ENCODE data around the gene RSL24D1. TPM values are rescaled to one million over a fixed set of nuclear protein-coding genes. Genes with fewer than 3 reads are reported as not detected.

RSL24D1 gene
- total and polyA plus RNA-seq, 9 of the 15 experiments (the other 6 are each of a cell fraction or from before 2014, with no cell fraction given): 133 to 324 (median 223) TPM

DNA sequence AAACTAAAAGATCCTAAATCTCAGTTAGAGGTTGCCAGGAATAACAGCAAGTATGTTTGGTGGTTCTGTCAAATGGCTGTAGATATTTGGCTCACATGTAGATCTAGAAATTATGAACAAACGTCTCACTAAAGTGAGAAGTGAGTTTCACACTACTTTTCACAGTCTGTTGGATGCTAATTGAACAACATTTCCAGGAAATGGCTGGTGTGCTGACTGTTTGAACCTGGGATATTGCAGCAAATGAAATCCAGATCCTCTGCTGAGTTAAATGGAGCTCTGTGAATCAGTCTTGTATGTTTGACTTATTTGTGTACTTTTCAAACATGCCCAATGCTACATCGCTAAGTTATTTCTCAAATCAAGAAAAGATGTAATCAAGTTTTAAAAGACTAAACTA, 21.3 kb upstream of the RSL24D1 start (continued):
- TF ChIP-seq NFE2L1 (tag; IDR thresholded peaks at IDR 0.05; ENCODE audit: borderline replicate concordance, low read depth): no peak

GRCh38 chr15:55204464-55204863, 7.7 kb upstream of the RSL24D1 start:
- H3K4me3 ChIP-seq: no peak overlapping the region
- H3K9ac ChIP-seq (ENCODE audit: insufficient read depth in 1 of 2, low read depth in 2 of 2, low read length in 2 of 2): no peak overlapping the region
- H3K9me1 ChIP-seq (ENCODE audit: control insufficient read depth, insufficient read depth, low read length): no peaks in the 10 kb centered on the region
- no peak overlapping the region for H2AFZ ChIP-seq (ENCODE audit: low read depth, low read length)
- H3K36me3 ChIP-seq (ENCODE audit: control insufficient read depth, insufficient read depth, low read length): peaks cover 46% of the 10 kb centered on the region
- DNase-seq (ENCODE audit: extremely low read depth in 1 of 4, low spot score in 3 of 4) (no peak), ATAC-seq (no peak), FAIRE-seq (no peak)
- H3K4me1 ChIP-seq (replicated peaks in 1 of 2; ENCODE audit: control insufficient read depth in 2 of 2, insufficient read depth in 2 of 2, low read length in 2 of 2): no peaks in the 10 kb centered on the region
- POLR2A ChIA-PET: no interaction called here
- BruUV-seq (replicated peaks): no TSS peak
- peaks cover 2% of the 10 kb centered on the region; the same call in 1 of the 2 replicates for H3K9me3 ChIP-seq (replicated peaks; ENCODE audit: control insufficient read depth, insufficient read depth, low read depth, low read length)
- no peak overlapping the region for H3K27ac ChIP-seq (ENCODE audit: extremely low read depth, low read depth, low read length)
- H4K20me1 ChIP-seq (replicated peaks; ENCODE audit: control insufficient read depth, insufficient read depth, low read length): no peaks in the 10 kb centered on the region
- WGBS (ENCODE audit: insufficient coverage, low coverage, missing lambda C conversion rate): 100% methylated on average over 4 of the region's 4 CpGs
- H3K79me2 ChIP-seq (ENCODE audit: control insufficient read depth, insufficient read depth, low read length): peaks cover 3% of the 10 kb centered on the region; the same call in 1 of the 3 replicates
- in situ Hi-C loops (cut with MboI) (no loop called here), intact Hi-C loops (cut with micrococcal nuclease) (no loop called here)
- CTCF ChIA-PET (ENCODE audit: low intra/inter-chr PET ratio): no interaction called here
- H3K4me2 ChIP-seq (ENCODE audit: insufficient read depth, low read length): no peak overlapping the region
- TF ChIP-seq SIRT6 (IDR thresholded peaks at IDR 0.05; ENCODE audit: low read depth, low read length) (no peak), MCM3 (IDR thresholded peaks at IDR 0.05) (no peak), ZNF347 (CRISPR knock-in tag; IDR thresholded peaks at IDR 0.05; ENCODE audit: low read depth) (no peak), HMGXB4 (CRISPR knock-in tag; IDR thresholded peaks at IDR 0.05) (no peak), ELF4 (CRISPR knock-in tag; IDR thresholded peaks at IDR 0.05) (no peak), KLF6 (CRISPR knock-in tag; IDR thresholded peaks at IDR 0.05; ENCODE audit: borderline replicate concordance) (no peak)
- no peaks in the 10 kb centered on the region for H3K27me3 ChIP-seq (ENCODE audit: control insufficient read depth in 2 of 2, insufficient read depth in 2 of 2, low read length in 2 of 2)

All from K562 (cell line).